Keratinocyte (primary cell): Measurements from ENCODE around the gene ELOF1.

Experiments
- CTCF ChIP-seq, 3 experiments: IDR thresholded peaks in 1 of 3; conservative IDR thresholded peaks in 1 of 3; optimal IDR thresholded peaks in 1 of 3; 2 replicates in 2 of 3; 3 replicates in 1 of 3; pipeline versions ENCODE3 to v1.5.1; 2011; ENCODE audit warnings: low read length in 3 of 3, mild to moderate bottlenecking in 3 of 3, moderate library complexity in 2 of 3, control low read depth in 1 of 3, inconsistent platforms in 1 of 3; ENCODE audit not compliant: insufficient read depth in 2 of 3; ENCODE audit errors: extremely low read depth in 1 of 3
- EZH2 ChIP-seq: IDR thresholded peaks from one replicate; pipeline ENCODE4 v1.6.1; 2012; ENCODE audit warnings: inconsistent platforms, mild to moderate bottlenecking, low read length, moderate library complexity

- no peak for TF ChIP-seq EZH2
- TF ChIP-seq CTCF (optimal IDR thresholded peaks at IDR 0.05 in 1 of 3, IDR thresholded peaks at IDR 0.05 in 1 of 3, conservative IDR thresholded peaks at IDR 0.05 in 1 of 3; ENCODE audit: extremely low read depth in 1 of 3, insufficient read depth in 2 of 3, low read length in 3 of 3), result no peak
Measured at GRCh38 chr19:11586331-11586730, 27.3 kb upstream of the ELOF1 start.
